K562 (cell line): ENCODE measurements around the gene SAE1. TPM values are rescaled to one million over a fixed set of nuclear protein-coding genes. Genes with fewer than 3 reads are reported as not detected.
A peak's percentile ranks its signal among the peaks of the same experiment; 100 is the strongest.

Source experiments
- CBX2 ChIP-seq: fragments of 200-600 bp; sonication (generic); IDR thresholded peaks from one replicate; pipeline ENCODE4 v1.6.1; 2012; ENCODE audit warnings: mild to moderate bottlenecking, low read length, inconsistent platforms; ENCODE audit not compliant: insufficient read depth, poor library complexity, severe bottlenecking
- DEAF1 ChIP-seq: fragments of 450-650 bp; formaldehyde crosslinking; IDR thresholded peaks from 2 replicates; pipeline ENCODE4 v1.4.0; 2020; ENCODE audit warnings: mild to moderate bottlenecking, moderate library complexity
- EP400 ChIP-seq: fragments of 450-650 bp; IDR thresholded peaks from 2 replicates; pipeline ENCODE4 v1.6.1; 2017; ENCODE audit warnings: antibody characterized with exemption, mild to moderate bottlenecking, moderate library complexity
- HMG20B ChIP-seq: fragments of 250-450 bp; sonication (Bioruptor Pico); IDR thresholded peaks from 2 replicates; pipeline ENCODE4 v1.5.0; 2021; ENCODE audit warnings: mild to moderate bottlenecking
- ILF3 ChIP-seq: fragments of 450-650 bp; IDR thresholded peaks from 2 replicates; pipeline ENCODE4 v1.6.1; 2018; ENCODE audit warnings: antibody characterized with exemption, mild to moderate bottlenecking, moderate library complexity, borderline replicate concordance
- LEF1 ChIP-seq: fragments of 450-650 bp; IDR thresholded peaks from 2 replicates; pipeline ENCODE4 v1.6.1; 2016; ENCODE audit warnings: mild to moderate bottlenecking
- MTF1 ChIP-seq: fragments of 250-450 bp; sonication (Bioruptor Pico); IDR thresholded peaks from 2 replicates; pipeline ENCODE4 v1.9.0; 2021; ENCODE audit warnings: moderate library complexity, mild to moderate bottlenecking, inconsistent platforms, borderline replicate concordance
- NR0B1 ChIP-seq: fragments of 450-650 bp; IDR thresholded peaks from one replicate; pipeline ENCODE4 v1.6.1; 2018; ENCODE audit warnings: mild to moderate bottlenecking, moderate library complexity; ENCODE audit not compliant: partially characterized antibody
- RBBP5 ChIP-seq: fragments of 200-600 bp; sonication (generic); IDR thresholded peaks from 2 replicates; pipeline ENCODE4 v1.6.1; 2012; ENCODE audit warnings: borderline replicate concordance, mild to moderate bottlenecking, low read length, control low read depth, inconsistent platforms; ENCODE audit not compliant: insufficient read depth, poor library complexity, severe bottlenecking
- RBM34 ChIP-seq: fragments of 200-400 bp; formaldehyde crosslinking; IDR thresholded peaks from 2 replicates; pipeline ENCODE4 v1.6.1; 2018; ENCODE audit warnings: low read length, borderline replicate concordance; ENCODE audit not compliant: insufficient read depth
- SMARCA4 ChIP-seq: fragments of 450-650 bp; IDR thresholded peaks from 2 replicates; pipeline ENCODE4 v1.6.1; 2016
- SRSF3 ChIP-seq: fragments of 200-400 bp; formaldehyde crosslinking; IDR thresholded peaks from 2 replicates; pipeline ENCODE4 v1.6.1; 2016; ENCODE audit warnings: mild to moderate bottlenecking, low read length, moderate library complexity; ENCODE audit not compliant: insufficient read depth
- ZBTB12 ChIP-seq: fragments of 250-450 bp; sonication (Bioruptor Pico); IDR thresholded peaks from 2 replicates; pipeline ENCODE4 v1.4.0; 2020
- ZNF318 ChIP-seq, 2 experiments: fragments of 450-650 bp; IDR thresholded peaks; 2 replicates each; pipeline ENCODE4 v1.6.1; 2016; ENCODE audit warnings: mild to moderate bottlenecking in 2 of 2, borderline replicate concordance in 1 of 2, low read depth in 1 of 2, moderate library complexity in 1 of 2
- polyA plus RNA-seq, 8 experiments: library from polyadenylated mRNA; depleted of rRNA in 4 of 8; stranded (reverse) in 5 of 8; unstranded in 3 of 8; fragments of >200 nt; fragmentation: Nextera tagmentation in 2 of 8; fragmentation: Illumina TruSeq in 1 of 8; extraction: Ambion mirVana in 2 of 8; extraction: Trizol in 1 of 8; gene quantifications; 2 replicates each; pipeline versions ENCODE4 v1.2.1 to v1.2.3, GENCODE V29; 2011 to 2014; ENCODE audit warnings: inconsistent platforms in 1 of 8, missing spikeins in 1 of 8
- total RNA-seq, 7 experiments: library from RNA; depleted of rRNA in 6 of 7; stranded (reverse); fragments of >200 nt in 6 of 7; fragmentation: Illumina TruSeq in 2 of 7; extraction: Trizol in 2 of 7; gene quantifications; 2 replicates each; pipeline versions ENCODE4 v1.2.1 to v1.2.3, GENCODE V29; 2011 to 2021; ENCODE audit warnings: low replicate concordance in 1 of 7

SAE1 gene
- total and polyA plus RNA-seq, 9 of the 15 experiments (the other 6 are each of a cell fraction or from before 2014, with no cell fraction given): 82.8 to 299 (median 217) TPM

- TF ChIP-seq ZNF318 (IDR thresholded peaks at IDR 0.05; ENCODE audit: borderline replicate concordance in 1 of 2, low read depth in 1 of 2) (peak in 1 of 2 experiments; percentile 35; a peak in 1 of 4 replicates), RBBP5 (no peak), HMG20B (no peak), MTF1 (CRISPR knock-in tag) (no peak), EP400 (peak; percentile 28), SMARCA4 (0 out of 2 replicates have a peak, but pooled peaks have one; percentile 29), ILF3 (no peak), DEAF1 (CRISPR knock-in tag) (no peak), LEF1 (peak; percentile 58), ZBTB12 (CRISPR knock-in tag) (no peak), RBM34 (no peak), NR0B1 (no peak), SRSF3 (no peak), CBX2 (no peak)
These were observed 98.5 kb downstream of the SAE1 start (continued) for GRCh38 chr19:47228937-47229675.
